Left cardiac atrium (tissue), 4 donors: ENCODE results near the gene ZNF615. TPM values are rescaled to one million over a fixed set of nuclear protein-coding genes. Genes with fewer than 3 reads are reported as not detected.
"Not testable (repeated sequence)": the region's sequence is repeated elsewhere in the genome, so short reads cannot be mapped to it uniquely, and the experiment has no call there.

ENCODE experiments used
- ATAC-seq, 2 donors: fragments of 200-7000 bp; cut with Tn5 transposase; one replicate each; pipeline ENCODE4 v1.9.1; 2020; ENCODE audit warnings: mild to moderate bottlenecking in 2 of 2, moderate library complexity in 2 of 2
- DNase-seq: peaks from one replicate; pipeline ENCODE4 v3.0.0-alpha.2; 2020
- intact Hi-C, 2 donors: fragments of 100-400 bp; cut with DNase I; formaldehyde crosslinking; loops; one replicate each; pipeline versions ENCODE4 v1.14.1 to v1.15.1; 2022 to 2023
- total RNA-seq, 2 donors: library from RNA; stranded (reverse); fragmentation: NEBNext Ultra II Directional; extraction: Animal tissue kit (Norgen Biotek cat#: 25700); gene quantifications; one replicate each; pipeline ENCODE4 v1.2.1, GENCODE V29; 2021
- donor health status: DM: no; HTN: yes; CAD: no.
- donor health status: DM: no; HTN: yes; CAD: no; lungs with severe emphysema.
- donor health status: DM: yes; HTN: yes; CAD: no.
- donor health status: Dilated cardiomyopathy.

ZNF615 gene
- total RNA-seq, 2 donors from 2014 or later = 9.8 to 10.0 TPM

DNA sequence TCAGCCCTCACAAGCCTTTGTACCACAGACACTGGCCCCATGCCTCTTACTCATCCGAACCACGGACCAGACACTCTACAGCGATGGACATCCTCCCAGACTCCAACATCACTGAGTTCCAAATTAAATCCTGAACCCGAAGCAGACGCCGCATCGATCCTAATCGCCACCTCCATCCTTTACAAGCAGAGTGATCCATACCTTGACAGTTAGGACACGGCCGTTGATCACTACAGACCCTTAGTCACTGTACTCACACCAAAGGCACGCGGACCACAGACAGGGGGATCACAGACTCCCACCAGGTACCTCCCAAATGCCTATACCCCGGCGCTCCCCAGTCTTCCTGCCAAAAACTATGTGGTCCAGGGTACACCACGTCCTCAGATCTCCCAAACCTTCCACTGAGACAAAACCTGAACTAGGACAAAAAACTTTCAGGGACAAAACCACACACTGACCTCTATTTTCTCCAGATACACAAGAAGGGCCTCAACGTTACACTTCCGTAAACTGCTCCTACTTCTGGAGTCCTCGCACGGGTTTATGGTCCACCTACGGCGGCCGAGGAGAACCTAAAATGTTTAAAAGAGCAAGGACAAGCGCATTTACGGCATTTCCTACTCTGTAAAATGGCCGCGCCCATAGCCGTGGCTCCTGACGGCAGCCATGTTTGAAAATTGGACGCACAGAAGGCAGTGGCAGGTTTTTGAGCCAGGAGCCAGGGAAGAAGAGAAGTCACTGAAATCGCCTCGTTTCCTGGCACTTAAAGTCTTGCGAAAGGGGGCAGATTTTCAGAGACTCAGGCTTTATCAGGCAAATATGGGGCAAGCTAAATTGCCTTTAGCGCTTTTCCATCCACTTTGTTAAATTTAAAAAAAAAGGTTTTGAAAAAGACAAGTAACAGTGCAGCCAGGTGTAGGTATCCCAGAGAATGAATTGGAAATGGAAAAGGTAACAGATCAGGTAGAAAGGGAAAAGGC lies 21.4 kb downstream of the ZNF615 start, which contains the start of gene ZNF350:
TSS of gene ZNF350 (minus strand) at position 532 of the 983 bp plus-strand sequence. CDS start 12,480 bp downstream, outside the sequence.
- intact Hi-C loops = no loop called here
- ATAC-seq = peak; percentile 100

DNA sequence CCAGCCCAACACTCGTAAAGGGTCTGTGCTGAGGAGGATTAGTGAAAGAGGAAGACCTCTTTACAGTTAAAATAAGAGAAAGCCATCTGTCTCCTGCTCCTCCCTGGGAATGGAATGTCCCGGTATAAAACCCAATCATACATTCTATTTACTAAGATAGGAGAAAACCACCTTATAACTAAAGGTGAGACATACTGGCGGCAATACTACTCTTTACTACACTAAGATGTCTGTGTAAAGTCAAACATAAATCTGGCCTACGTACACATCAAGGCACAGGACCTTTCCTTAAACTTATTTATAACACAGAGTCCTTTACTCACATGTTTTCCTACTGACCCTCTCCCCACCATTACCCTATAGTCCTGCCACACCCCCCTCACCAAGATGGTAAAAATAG lies 24.6 kb downstream of the ZNF615 start:
- intact Hi-C loops = no loop called here
- no peak for ATAC-seq
- no peak for DNase-seq

More for the DNA sequence above, 21.4 kb downstream of the ZNF615 start, which contains the start of gene ZNF350:
- DNase-seq = peak; percentile 94

DNA sequence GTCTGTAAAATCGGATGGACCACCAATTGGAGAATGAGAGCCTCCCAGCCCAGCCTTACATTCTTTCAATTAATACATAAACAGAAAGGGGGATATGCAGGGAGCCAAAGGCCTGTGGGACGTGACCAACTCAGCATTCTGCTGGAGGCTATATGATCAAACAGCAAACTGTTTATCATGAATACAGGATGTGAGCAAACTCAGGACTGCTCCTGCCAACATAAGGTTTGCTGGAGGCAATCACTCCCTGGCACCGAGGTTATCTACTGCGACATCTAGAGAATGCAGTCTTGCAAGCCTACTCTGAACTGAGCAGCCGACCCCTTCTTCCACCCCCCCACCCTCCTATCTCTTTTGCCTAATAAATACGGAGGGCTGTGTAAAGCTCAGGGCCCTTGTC lies 27.1 kb downstream of the ZNF615 start:
- ATAC-seq, DNase-seq, intact Hi-C loops: not testable (repeated sequence)

DNA sequence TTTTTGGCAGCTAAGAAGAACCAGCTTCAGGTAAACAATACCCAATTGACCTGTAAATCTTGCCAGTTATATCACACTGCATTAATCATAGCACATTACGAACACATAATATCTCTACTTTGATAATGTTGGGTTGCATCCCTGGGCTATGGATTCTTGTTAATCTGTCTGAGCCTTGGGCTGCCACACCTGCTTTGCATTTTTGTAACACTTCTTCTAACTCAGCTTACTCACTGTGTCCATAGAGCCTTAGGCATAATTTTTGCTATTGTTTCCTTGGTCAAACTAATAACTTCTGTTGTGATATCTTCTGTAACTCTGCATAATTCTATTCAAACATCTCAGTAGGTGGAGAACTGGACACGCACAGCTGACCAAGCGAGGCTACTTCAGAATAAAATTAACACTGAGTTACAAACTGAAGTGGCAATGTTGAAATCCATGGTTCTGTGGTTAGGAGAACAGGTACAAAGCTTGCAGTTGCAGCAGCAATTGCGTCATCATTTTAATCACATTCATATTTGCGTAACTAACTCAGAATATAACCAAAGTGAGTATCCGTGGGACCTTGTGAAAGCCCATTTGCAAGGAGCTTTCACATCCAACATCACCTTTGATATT lies 27.8 kb downstream of the ZNF615 start:
- intact Hi-C loops = no loop called here
- ATAC-seq (no peak), DNase-seq (no peak)

DNA sequence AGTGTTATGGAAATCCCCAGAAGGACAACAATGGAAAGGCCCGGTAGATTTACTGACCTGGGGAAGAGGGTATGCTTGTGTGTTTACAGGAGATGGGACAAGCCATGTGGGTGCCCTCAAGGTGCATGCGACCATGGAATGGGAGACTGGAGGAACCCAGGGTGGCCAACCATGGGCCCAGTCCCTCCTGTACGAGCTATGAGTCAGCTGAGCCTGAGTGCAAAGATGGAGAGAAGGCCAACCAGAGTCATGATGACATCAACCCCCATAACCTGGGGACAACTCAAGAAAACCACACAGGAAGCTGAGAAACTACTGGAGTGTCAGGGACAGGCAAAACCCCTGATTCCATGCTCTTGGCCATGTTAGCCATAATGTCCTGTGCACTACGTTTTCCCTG lies 29.1 kb downstream of the ZNF615 start:
- ATAC-seq (no peak), DNase-seq (no peak)
- intact Hi-C loops = no loop called here

DNA sequence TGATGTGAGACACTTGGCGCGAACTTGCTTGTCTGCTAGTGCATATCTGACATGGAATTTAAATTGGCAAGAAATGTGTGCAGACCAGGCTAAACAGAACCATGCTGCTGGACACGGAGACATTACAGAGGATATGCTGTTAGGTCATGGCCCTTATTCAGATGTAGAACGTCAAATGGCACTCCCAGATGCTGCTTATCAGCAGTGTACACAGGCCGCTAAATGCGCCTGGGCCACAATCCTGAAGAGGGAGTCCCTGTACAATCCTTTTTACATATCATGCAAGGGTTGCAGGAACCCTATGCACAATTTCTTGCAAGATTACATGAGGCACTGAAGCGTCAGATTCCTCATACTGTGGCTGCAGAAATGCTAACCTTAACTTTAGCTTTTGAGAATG lies 30.7 kb downstream of the ZNF615 start:
- no peak for DNase-seq
- intact Hi-C loops = no loop called here
- ATAC-seq = no peak

DNA sequence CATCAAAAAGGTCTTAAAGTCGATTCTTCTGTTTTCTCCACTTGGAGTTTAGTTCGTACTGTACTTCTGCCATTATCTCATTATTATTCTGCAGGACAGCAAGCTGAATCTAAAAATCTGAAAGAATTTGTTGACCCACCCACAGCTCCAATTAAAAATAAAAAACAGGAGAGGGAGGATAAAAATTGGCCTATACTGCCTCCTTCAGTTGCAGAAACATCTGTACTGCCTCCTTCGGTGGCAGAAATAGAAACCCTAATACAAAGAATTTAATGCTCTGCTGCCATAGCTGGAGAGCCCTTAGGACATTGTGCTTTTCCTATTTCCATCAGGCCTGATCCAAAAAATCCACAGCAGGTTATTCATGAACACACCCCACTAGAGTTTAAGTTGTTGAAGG lies 31.2 kb downstream of the ZNF615 start:
- DNase-seq = no peak
- intact Hi-C loops = no loop called here
- ATAC-seq = no peak

DNA sequence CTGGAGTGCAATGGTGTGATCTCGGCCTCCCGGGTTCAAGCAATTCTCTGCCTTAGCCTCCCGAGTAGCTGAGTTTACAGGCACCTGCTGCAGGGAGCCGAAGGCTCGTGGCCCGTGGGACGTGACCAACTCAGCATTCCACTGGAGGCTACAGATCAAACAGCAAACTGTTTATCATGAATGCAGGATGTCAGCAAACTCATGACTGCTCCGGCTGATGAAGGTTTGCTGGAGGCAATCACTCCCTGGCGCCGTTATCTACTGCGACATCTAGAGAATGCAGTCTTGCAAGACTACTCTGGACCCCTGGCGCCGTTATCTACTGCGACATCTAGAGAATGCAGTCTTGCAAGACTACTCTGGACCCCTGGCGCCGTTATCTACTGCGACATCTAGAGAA lies 32.2 kb downstream of the ZNF615 start:
- ATAC-seq, intact Hi-C loops, DNase-seq: not testable (repeated sequence)

DNA sequence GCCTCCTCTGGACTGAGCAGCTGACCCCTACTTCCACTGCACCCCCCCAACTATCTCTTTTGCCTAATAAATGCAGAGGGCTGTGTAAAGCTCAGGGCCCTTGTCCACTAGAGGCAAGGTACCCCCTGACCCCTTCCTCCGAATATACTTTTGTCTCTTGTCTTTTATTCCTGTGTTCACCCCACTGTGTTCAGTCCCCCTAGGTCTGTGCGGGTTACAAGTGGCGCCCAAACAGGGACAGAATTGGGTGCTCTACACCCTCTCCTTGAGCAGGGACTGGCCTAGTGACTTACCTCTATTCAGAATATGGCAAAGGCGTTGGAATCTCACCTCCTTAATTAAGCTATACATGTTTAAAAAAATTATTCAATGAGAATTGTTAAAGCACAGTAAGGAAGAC lies 36.4 kb downstream of the ZNF615 start:
- ATAC-seq (no peak), DNase-seq (no peak)
- intact Hi-C loops = no loop called here

DNA sequence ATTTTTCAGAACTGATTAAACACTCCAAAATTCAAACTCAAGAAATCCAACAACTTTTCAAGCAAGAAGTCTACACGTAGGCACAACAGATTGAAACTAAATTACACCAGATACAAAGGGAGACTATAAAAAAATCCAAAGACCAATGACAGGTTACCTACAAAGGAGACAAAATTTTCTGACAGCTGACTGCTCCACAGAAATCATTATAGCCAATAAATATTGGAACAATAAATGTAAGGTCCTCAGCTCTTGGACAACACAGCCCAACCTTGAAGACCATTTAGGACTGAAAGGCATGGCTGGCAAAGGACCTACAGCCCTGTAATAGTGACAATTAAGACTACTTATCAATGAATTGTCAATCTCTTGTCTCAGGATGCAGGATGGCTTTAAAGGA lies 37.3 kb downstream of the ZNF615 start:
- intact Hi-C loops = no loop called here

DNA sequence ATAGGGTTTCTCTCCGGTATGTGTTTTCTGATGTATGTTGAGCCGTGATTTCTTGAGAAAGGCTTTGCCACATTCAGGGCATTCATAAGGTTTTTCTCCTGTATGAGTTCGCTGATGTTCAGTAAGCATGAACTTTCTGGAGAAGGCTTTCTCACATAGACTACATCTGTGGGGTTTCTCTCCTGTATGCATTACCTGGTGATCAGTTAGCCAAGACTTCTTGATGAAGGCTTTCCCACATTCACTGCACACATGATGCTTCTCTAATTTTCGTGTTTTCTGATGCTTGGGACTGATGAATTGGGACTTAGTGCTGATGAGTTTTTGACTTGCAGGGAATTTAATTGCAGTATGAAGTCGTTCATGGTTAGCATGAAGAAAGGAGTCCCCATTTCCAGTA lies 42.4 kb downstream of the ZNF615 start:
- intact Hi-C loops = no loop called here
- ATAC-seq (no peak), DNase-seq (no peak)

More for the DNA sequence above, 37.3 kb downstream of the ZNF615 start:
- DNase-seq (no peak), ATAC-seq (no peak)

DNA sequence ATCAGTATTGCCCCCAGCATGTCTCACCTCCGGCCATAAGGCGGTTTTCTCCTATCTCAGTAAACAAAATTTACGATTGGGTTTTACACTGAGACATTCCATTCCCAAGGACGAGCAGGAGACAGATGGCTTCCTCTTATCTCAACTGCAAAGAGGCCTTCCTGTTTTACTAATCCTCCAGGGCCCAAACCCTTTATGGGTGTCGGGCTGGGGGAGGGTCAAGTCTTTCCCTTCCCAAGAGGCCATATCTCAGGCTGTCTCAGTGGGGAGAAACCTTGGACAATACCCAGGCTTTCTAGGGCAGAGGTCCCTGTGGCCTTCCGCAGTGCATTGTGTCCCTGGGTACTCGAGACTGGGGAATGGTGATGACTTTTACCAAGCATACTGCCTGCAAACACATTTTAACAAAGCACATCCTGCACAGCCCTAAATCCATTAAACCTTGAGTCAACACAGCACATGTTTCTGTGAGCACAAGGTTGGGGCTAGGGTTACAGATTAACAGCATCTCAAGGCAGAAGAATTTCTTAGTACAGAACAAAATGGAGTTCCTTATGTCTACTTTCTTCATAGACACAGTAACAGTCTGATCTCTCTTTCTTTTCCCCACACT lies 47.3 kb downstream of the ZNF615 start:
- DNase-seq, intact Hi-C loops, ATAC-seq: not testable (repeated sequence)

DNA sequence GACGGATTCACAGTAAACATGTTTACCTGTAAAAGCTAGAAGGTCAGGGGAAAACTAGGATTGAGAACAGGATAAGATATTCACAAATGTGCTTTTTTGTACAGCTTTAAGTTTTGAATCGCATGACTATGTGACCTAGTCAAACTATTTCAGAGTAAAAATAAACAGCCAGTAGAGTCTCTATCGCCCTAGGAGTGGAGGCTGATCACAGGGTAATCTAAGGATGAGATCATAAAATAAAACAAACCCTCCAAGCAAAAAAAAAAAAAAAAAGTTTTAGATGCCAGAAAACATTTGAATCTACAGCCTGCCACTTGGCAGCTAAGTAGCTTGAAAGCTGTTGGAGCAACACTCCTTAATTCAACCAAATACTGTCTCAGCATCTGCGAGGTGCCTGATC lies 48.2 kb downstream of the ZNF615 start:
- DNase-seq (no peak), ATAC-seq (peak in 1 of 2 donors; percentile 34)
- intact Hi-C loops = no loop called here

DNA sequence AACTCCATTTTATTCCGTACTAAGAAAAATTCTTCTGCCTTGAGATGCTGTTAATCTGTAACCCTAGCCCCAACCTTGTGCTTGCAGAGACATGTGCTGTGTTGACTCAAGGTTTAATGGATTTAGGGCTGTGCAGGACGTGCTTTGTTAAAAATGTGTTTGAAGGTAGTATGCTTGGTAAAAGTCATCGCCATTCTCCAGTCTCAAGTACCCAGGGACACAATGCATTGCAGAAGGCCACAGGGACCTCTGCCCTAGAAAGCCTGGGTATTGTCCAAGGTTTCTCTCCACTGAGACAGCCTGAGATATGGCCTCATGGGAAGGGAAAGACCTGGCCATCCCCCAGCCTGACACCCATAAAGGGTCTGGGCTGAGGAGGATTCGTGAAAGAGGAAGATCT lies 50.2 kb downstream of the ZNF615 start:
- DNase-seq, intact Hi-C loops, ATAC-seq: not testable (repeated sequence)

DNA sequence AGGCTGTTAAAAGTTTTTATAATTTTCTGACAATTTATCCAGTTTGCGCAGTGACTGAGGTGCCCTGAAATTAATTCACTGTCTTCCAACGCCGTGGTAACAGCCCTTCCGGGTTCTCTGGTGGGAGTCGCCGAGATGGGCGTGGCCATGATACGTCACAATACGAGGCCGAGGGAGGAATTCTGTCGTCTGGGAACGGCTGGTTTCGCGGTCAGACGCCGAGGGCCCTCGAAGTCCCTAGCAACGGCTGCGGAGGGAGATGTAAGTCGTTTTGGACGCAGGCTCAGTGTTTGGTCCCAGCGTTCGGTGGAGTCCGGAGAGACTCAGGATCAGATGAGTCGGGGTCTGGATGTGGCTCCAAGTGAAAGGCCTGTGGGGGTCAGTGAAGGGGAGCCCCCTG lies 59.0 kb downstream of the ZNF615 start:
- ATAC-seq = peak; percentile 63 to 82
- intact Hi-C loops = no loop called here
- DNase-seq = peak; percentile 84

DNA sequence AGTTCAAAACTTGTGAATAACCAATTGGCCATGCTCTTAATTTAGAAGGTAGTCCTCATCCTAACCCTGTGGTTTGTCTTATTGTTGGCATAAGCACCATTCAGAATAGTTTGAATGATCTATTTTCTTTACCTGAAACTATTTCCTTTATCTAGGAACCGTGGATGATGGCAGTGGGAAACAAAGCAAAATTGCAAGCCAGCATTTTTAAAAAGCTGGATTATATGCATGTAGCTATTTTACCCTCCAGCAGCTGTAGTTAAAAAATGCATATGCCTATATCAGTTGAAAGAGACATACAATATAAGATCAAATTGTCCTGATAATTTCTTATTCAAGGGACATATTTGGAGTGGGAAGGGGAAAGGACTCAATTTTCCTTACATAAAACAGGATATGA lies 61.4 kb downstream of the ZNF615 start:
- no peak for DNase-seq
- intact Hi-C loops = no loop called here
- ATAC-seq = no peak

DNA sequence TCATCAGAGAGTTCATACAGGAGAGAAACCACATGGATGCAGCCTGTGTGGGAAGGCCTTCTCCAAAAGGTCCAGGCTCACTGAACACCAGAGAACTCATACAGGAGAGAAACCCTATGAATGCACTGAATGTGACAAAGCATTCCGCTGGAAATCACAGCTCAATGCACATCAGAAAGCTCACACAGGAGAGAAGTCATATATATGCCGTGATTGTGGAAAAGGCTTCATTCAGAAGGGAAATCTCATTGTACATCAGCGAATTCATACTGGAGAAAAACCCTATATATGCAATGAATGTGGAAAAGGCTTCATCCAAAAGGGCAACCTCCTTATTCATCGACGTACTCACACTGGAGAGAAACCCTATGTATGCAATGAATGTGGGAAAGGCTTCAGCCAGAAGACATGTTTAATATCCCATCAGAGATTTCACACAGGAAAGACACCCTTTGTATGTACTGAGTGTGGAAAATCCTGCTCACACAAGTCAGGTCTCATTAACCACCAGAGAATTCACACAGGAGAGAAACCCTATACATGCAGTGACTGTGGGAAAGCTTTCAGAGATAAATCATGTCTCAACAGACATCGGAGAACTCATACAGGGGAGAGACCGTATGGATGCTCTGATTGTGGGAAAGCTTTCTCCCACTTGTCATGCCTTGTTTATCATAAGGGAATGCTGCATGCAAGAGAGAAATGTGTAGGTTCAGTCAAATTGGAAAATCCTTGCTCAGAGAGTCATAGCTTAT lies 63.0 kb downstream of the ZNF615 start:
- DNase-seq = no peak
- intact Hi-C loops = no loop called here
- ATAC-seq = no peak
